HG02840 (cell line): ENCODE results near the gene USE1.
"Not testable (repeated sequence)": the region's sequence is repeated elsewhere in the genome, so short reads cannot be mapped to it uniquely, and the experiment has no call there.

Experiments
- ATAC-seq: cut with Tn5 transposase; IDR thresholded peaks from one replicate; pipeline ENCODE4 v1.9.1; 2021; ENCODE audit warnings: mild to moderate bottlenecking, moderate library complexity, moderate number of reproducible peaks; ENCODE audit not compliant: unreplicated experiment, low FRiP score

The USE1 gene

GRCh38 chr19:17215127-17215971 lies at the start of gene USE1:
Gene USE1 (plus strand): TSS chr19:17215357. CDS start chr19:17215406, 49 bp downstream.
- peak; percentile 84 for ATAC-seq

- ATAC-seq, result no peak
Measured at GRCh38 chr19:17165715-17166114, 49.4 kb upstream of the USE1 start.

GRCh38 chr19:17170538-17171297 lies 44.4 kb upstream of the USE1 start:
- no peak for ATAC-seq

- no peak for ATAC-seq
Measured at GRCh38 chr19:17171874-17172273, 43.3 kb upstream of the USE1 start.

- ATAC-seq, result no peak
Measured at GRCh38 chr19:17172624-17173345, 42.4 kb upstream of the USE1 start.

GRCh38 chr19:17178291-17178690 lies 36.9 kb upstream of the USE1 start:
- ATAC-seq, result no peak

- no peak for ATAC-seq
Measured at GRCh38 chr19:17180997-17181702, 34.0 kb upstream of the USE1 start.

GRCh38 chr19:17183271-17183761 lies 31.8 kb upstream of the USE1 start:
- no peak for ATAC-seq

GRCh38 chr19:17183858-17184321 lies 31.3 kb upstream of the USE1 start:
- ATAC-seq, result no peak

GRCh38 chr19:17184371-17184841 lies 30.8 kb upstream of the USE1 start:
- no peak for ATAC-seq

- ATAC-seq, result no peak
Measured at GRCh38 chr19:17185590-17185989, 29.6 kb upstream of the USE1 start.

GRCh38 chr19:17191736-17192135 lies 23.4 kb upstream of the USE1 start:
- not testable (repeated sequence) for ATAC-seq

- ATAC-seq, result no peak
Measured at GRCh38 chr19:17192751-17193150, 22.4 kb upstream of the USE1 start.

- no peak for ATAC-seq
Measured at GRCh38 chr19:17194608-17195007, 20.5 kb upstream of the USE1 start.

GRCh38 chr19:17195106-17195505 lies 20.1 kb upstream of the USE1 start:
- no peak for ATAC-seq

GRCh38 chr19:17196610-17197009 lies 18.5 kb upstream of the USE1 start:
- ATAC-seq, result no peak

GRCh38 chr19:17197666-17198065 lies 17.5 kb upstream of the USE1 start:
- ATAC-seq, result no peak

GRCh38 chr19:17200408-17201079 lies 14.6 kb upstream of the USE1 start:
- ATAC-seq, result no peak

GRCh38 chr19:17202249-17202648 lies 12.9 kb upstream of the USE1 start:
- no peak for ATAC-seq
